SK-N-SH (cell line): Measurements from ENCODE around the gene HOXC4. TPM values are rescaled to one million over a fixed set of nuclear protein-coding genes. Genes with fewer than 3 reads are reported as not detected.
"Not testable (repeated sequence)": the region's sequence is repeated elsewhere in the genome, so short reads cannot be mapped to it uniquely, and the experiment has no call there.

ENCODE experiments used
- CTCF ChIA-PET: fragments of 300-600, 350-600 bp; formaldehyde crosslinking; extraction: SDS; loops from one replicate; lab custom pipeline; 2021; lab: Yijun Ruan, JAX
- POLR2A ChIA-PET: fragments of 350-600 bp; sonication (Branson Sonifier 250); formaldehyde crosslinking; extraction: SDS; loops from one replicate; lab custom pipeline; 2020; ENCODE audit warnings: antibody characterized with exemption, inconsistent platforms; lab: Yijun Ruan, JAX
- DNase-seq: peaks from one replicate; pipeline ENCODE4 v3.0.0; 2012
- H2AFZ ChIP-seq: fragments of 200-600 bp; sonication (generic); 2 replicates; pipeline ENCODE4 v1.8.1; 2016; ENCODE audit warnings: antibody characterized with exemption, mild to moderate bottlenecking, low read depth
- H3F3A ChIP-seq: fragments of 200-600 bp; sonication (generic); replicated peaks from 2 replicates; pipeline ENCODE3; 2016; ENCODE audit warnings: antibody characterized with exemption, mild to moderate bottlenecking; ENCODE audit not compliant: insufficient read depth
- H3K27ac ChIP-seq, 2 experiments: fragments of 200-500 bp in 1 of 2; fragments of 200-600 bp in 1 of 2; sonication (Bioruptor generic) in 1 of 2; sonication (generic), shearing (Covaris generic) in 1 of 2; 2 replicates each; pipeline versions ENCODE4 v1.5.1 to v1.6.1; 2014 to 2016; ENCODE audit warnings: low read depth in 2 of 2, inconsistent platforms in 1 of 2, low read length in 1 of 2, mild to moderate bottlenecking in 1 of 2, mixed read lengths in 1 of 2
- H3K27me3 ChIP-seq: fragments of 200-600 bp; sonication (generic), shearing (Covaris generic); 2 replicates; pipeline ENCODE4 v1.6.1; 2016; ENCODE audit warnings: mixed run types; ENCODE audit not compliant: insufficient read depth
- H3K36me3 ChIP-seq, 2 experiments: fragments of 200-500 bp in 1 of 2; fragments of 200-600 bp in 1 of 2; sonication (Bioruptor generic) in 1 of 2; sonication (generic) in 1 of 2; replicated peaks in 1 of 2; 2 replicates each; pipeline versions ENCODE3 to v1.5.1; 2014 to 2016; ENCODE audit warnings: low read length in 1 of 2, mild to moderate bottlenecking in 1 of 2; ENCODE audit not compliant: insufficient read depth in 2 of 2, control insufficient read depth in 1 of 2
- H3K4me1 ChIP-seq, 2 experiments: fragments of 200-500 bp in 1 of 2; fragments of 200-600 bp in 1 of 2; sonication (Bioruptor generic) in 1 of 2; sonication (generic), shearing (Covaris generic) in 1 of 2; 2 replicates each; pipeline versions ENCODE4 v1.5.1 to v1.6.1; 2014 to 2016; ENCODE audit warnings: low read depth in 1 of 2, low read length in 1 of 2, mixed run types in 1 of 2; ENCODE audit not compliant: insufficient read depth in 2 of 2, control insufficient read depth in 1 of 2
- H3K4me2 ChIP-seq: fragments of 200-600 bp; sonication (generic), shearing (Covaris generic); 2 replicates; pipeline ENCODE4 v1.6.1; 2017; ENCODE audit warnings: mixed run types
- H3K4me3 ChIP-seq, 2 experiments: fragments of 200-500 bp in 1 of 2; fragments of 200-600 bp in 1 of 2; sonication (Bioruptor generic) in 1 of 2; sonication (generic), shearing (Covaris generic) in 1 of 2; 2 replicates each; pipeline versions ENCODE4 v1.5.1 to v1.8.1; 2014 to 2016; ENCODE audit warnings: low read depth in 2 of 2, inconsistent platforms in 1 of 2, low read length in 1 of 2, mild to moderate bottlenecking in 1 of 2, mixed read lengths in 1 of 2, moderate library complexity in 1 of 2
- H3K79me2 ChIP-seq: fragments of 200-600 bp; sonication (generic); 2 replicates; pipeline ENCODE4 v1.8.1; 2017; ENCODE audit warnings: mild to moderate bottlenecking; ENCODE audit not compliant: insufficient read depth
- H3K9ac ChIP-seq: fragments of 200-600 bp; sonication (generic); 2 replicates; pipeline ENCODE4 v1.6.1; 2017; ENCODE audit warnings: mixed run types
- H3K9me2 ChIP-seq: fragments of 200-600 bp; sonication (generic); 2 replicates; pipeline ENCODE4 v1.6.1; 2017; ENCODE audit warnings: mixed run types
- H3K9me3 ChIP-seq: fragments of 200-600 bp; sonication (generic); 2 replicates; pipeline ENCODE4 v1.6.1; 2017; ENCODE audit warnings: mixed run types, mild to moderate bottlenecking, moderate library complexity
- H4K20me1 ChIP-seq: fragments of 200-600 bp; sonication (generic); 2 replicates; pipeline ENCODE4 v1.6.1; 2017; ENCODE audit warnings: mild to moderate bottlenecking, mixed run types; ENCODE audit not compliant: insufficient read depth
- REST ChIP-seq: IDR thresholded peaks from 2 replicates; pipeline ENCODE4 v1.6.1; 2012; ENCODE audit warnings: mild to moderate bottlenecking, low read depth, low read length, moderate library complexity
- WGBS: methylation state at CpG from one replicate; pipeline ENCODE4 v1.1.6; 2017; ENCODE audit warnings: low lambda C conversion rate; 5-methylcytosine and 5-hydroxymethylcytosine counted together
- polyA plus RNA-seq, 3 experiments: library from polyadenylated mRNA; depleted of rRNA; stranded (reverse); fragments of >200 nt; gene quantifications; 2 replicates each; pipeline ENCODE4 v1.2.3, GENCODE V29; 2012
- small RNA-seq, 7 experiments: library from RNA; depleted of rRNA; stranded (forward); fragments of <200 nt; gene quantifications; one replicate each; pipeline ENCODE3, GENCODE V24; 2012

Gene HOXC4
- polyA plus RNA-seq, 1 of the 3 experiments (the other 2 are of a cell fraction), result 3.7 TPM

DNA sequence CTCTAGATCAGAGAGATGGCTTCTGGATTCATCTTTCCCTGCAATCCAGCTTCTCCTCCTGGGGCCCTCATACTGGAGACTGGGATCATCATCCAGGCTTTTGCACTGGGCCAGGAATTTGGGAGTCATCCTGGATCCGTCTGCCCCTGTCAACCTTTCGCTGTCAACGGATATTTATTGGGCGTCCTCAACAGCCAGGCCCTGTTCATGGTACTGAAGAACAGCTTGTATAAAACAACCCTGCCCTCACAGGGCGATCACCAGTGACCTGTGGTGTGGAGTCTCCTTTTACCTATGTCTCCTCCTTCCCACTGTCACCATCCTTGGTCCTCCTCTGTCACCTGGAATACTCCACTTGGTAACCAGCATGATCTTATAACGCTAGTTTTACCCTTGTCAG is 48.6 kb downstream of the HOXC4 start:
- H3K4me2 ChIP-seq, H3K9me2 ChIP-seq: not testable (repeated sequence)
- peak; percentile 48; the same call in 1 of the 2 replicates for TF ChIP-seq REST

DNA sequence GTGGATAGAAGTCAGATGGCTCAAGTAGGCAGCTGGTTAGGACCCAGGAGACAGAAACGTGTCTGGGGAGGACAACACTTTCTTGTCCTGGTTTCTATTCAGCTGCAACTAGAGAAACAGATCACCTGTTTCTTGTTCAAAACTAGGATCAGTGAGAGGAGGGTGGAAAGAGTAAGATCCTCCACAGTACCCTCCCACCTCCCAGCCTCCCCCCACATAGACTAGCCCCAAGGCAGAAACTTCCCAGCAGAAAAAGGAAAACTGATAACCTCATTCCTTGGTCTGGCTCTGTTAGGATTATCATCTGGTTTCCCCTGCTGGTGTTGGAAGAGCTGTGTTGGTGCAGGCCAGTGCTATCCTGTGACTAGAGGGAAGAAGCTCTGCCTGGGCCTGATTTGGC is 50.2 kb downstream of the HOXC4 start:
- H3K9me3 ChIP-seq, H4K20me1 ChIP-seq, H3K27me3 ChIP-seq, H3K9ac ChIP-seq, H3K4me1 ChIP-seq, H2AFZ ChIP-seq, H3F3A ChIP-seq, DNase-seq, H3K27ac ChIP-seq, H3K4me3 ChIP-seq, H3K79me2 ChIP-seq, H3K9me2 ChIP-seq, H3K4me2 ChIP-seq, CTCF ChIA-PET, POLR2A ChIA-PET, H3K36me3 ChIP-seq: not testable (repeated sequence)
- no CpG with 5 or more reads among the region's 1 CpG for WGBS

More for the DNA sequence above, 48.6 kb downstream of the HOXC4 start:
- H3F3A ChIP-seq, CTCF ChIA-PET, POLR2A ChIA-PET, H3K27me3 ChIP-seq, H2AFZ ChIP-seq, H3K9me3 ChIP-seq, H3K79me2 ChIP-seq, H3K4me3 ChIP-seq, H3K36me3 ChIP-seq, H3K9ac ChIP-seq, H3K4me1 ChIP-seq, H4K20me1 ChIP-seq, H3K27ac ChIP-seq, DNase-seq: not testable (repeated sequence)
- 68% methylated on average over 5 of the region's 6 CpGs for WGBS

Small RNA genes within 50 kb of the gene (small RNA-seq; reads per million reads assigned to genes)
- gene HOXC5 (0 to 1.0 (median 0) reads per million in 7 experiments), gene MIR615 (2.4 to 98.1 (median 34.2) reads per million in 7 experiments), gene RF00019 (0 reads per million in 7 experiments)

Other genes starting within 250 kb of the HOXC4 start
- not detected in 2 replicates for gene HOXC13, start 115.0 kb upstream of the HOXC4 start, polyA plus RNA-seq (2012; rRNA removed)
- gene HOXC12, start 98.9 kb upstream of the HOXC4 start, polyA plus RNA-seq (2012; rRNA removed), result not detected in 2 replicates
- not detected in 2 replicates for gene HOXC11, start 80.7 kb upstream of the HOXC4 start, polyA plus RNA-seq (2012; rRNA removed)
- not detected in 2 replicates for gene HOTAIR, start 78.9 kb upstream of the HOXC4 start, polyA plus RNA-seq (2012; rRNA removed)
- gene HOXC10, start 68.7 kb upstream of the HOXC4 start, polyA plus RNA-seq (2012; rRNA removed), result 0.03 and 0.08 TPM in 2 replicates
- 1.2 and 1.9 TPM in 2 replicates for gene HOXC9, start 53.7 kb upstream of the HOXC4 start, polyA plus RNA-seq (2012; rRNA removed)
- gene HOXC8, start 44.9 kb upstream of the HOXC4 start, polyA plus RNA-seq (2012; rRNA removed), result 1.7 and 1.8 TPM in 2 replicates
- gene HOXC6, start 25.4 kb upstream of the HOXC4 start, polyA plus RNA-seq (2012; rRNA removed), result 6.1 and 9.1 TPM in 2 replicates
- gene HOXC5, start 20.8 kb upstream of the HOXC4 start, polyA plus RNA-seq (2012; rRNA removed), result 1.5 and 2.1 TPM in 2 replicates
- 61.3 and 78.4 TPM in 2 replicates for gene SMUG1, start 135.2 kb downstream of the HOXC4 start, polyA plus RNA-seq (2012; rRNA removed)
- gene CBX5, start 226.3 kb downstream of the HOXC4 start, polyA plus RNA-seq (2012; rRNA removed), result 11.6 and 14.1 TPM in 2 replicates
- 773 and 841 TPM in 2 replicates for gene HNRNPA1, start 226.9 kb downstream of the HOXC4 start, polyA plus RNA-seq (2012; rRNA removed)
- gene NFE2, start 247.2 kb downstream of the HOXC4 start, polyA plus RNA-seq (2012; rRNA removed), result 0.16 and 0.25 TPM in 2 replicates